CD4-positive, alpha-beta memory T cell (primary cell): ENCODE results near the gene PRC1. TPM values are rescaled to one million over a fixed set of nuclear protein-coding genes. Genes with fewer than 3 reads are reported as not detected.
A peak's percentile ranks its signal among the peaks of the same experiment; 100 is the strongest.

ENCODE experiments used
- CTCF ChIA-PET: fragments of 350-600 bp; sonication (Branson Sonifier 250); formaldehyde crosslinking; loops from one replicate; lab custom pipeline; 2021; ENCODE audit warnings: inconsistent platforms; ENCODE audit not compliant: partially characterized antibody; lab: Charles Lee
- POLR2A ChIA-PET: fragments of 350-600 bp; sonication (Branson Sonifier 250); formaldehyde crosslinking; loops from one replicate; lab custom pipeline; 2021; ENCODE audit not compliant: partially characterized antibody; lab: Charles Lee
- DNase-seq, 5 donors: peaks; one replicate each; pipeline versions ENCODE4 v3.0.0 to v3.0.0-alpha.2; 2020 to 2022; ENCODE audit warnings: mixed read lengths in 1 of 5
- H3K27ac ChIP-seq: one replicate; pipeline ENCODE4 v1.7.0; 2013; ENCODE audit warnings: low read depth, low read length
- H3K27me3 ChIP-seq: 2 replicates; pipeline ENCODE4 v1.7.0; 2013; ENCODE audit warnings: mild to moderate bottlenecking, low read length, moderate library complexity; ENCODE audit not compliant: insufficient read depth
- H3K36me3 ChIP-seq: 2 replicates; pipeline ENCODE4 v1.7.0; 2013; ENCODE audit warnings: mild to moderate bottlenecking, low read length, moderate library complexity; ENCODE audit not compliant: insufficient read depth
- H3K4me1 ChIP-seq: 2 replicates; pipeline ENCODE4 v1.7.0; 2013; ENCODE audit warnings: mild to moderate bottlenecking, low read length, moderate library complexity; ENCODE audit not compliant: insufficient read depth
- H3K4me3 ChIP-seq, 2 donors: one replicate each; pipeline ENCODE4 v1.7.0; 2013; ENCODE audit warnings: low read length in 2 of 2, mild to moderate bottlenecking in 1 of 2
- H3K9me3 ChIP-seq, 2 donors: one replicate each; pipeline ENCODE4 v1.7.0; 2013; ENCODE audit warnings: low read length in 2 of 2, control low read depth in 1 of 2; ENCODE audit not compliant: control insufficient read depth in 1 of 2
- H3K27ac Mint-ChIP-seq, 7 donors: one replicate each; pipeline ENCODE4 v1.8.0; 2020 to 2021; ENCODE audit warnings: mixed read lengths in 7 of 7, mild to moderate bottlenecking in 6 of 7, inconsistent platforms in 3 of 7, moderate library complexity in 3 of 7
- H3K27me3 Mint-ChIP-seq, 2 donors: one replicate each; pipeline ENCODE4 v1.8.0; 2020 to 2021; ENCODE audit warnings: mixed read lengths in 2 of 2
- H3K36me3 Mint-ChIP-seq, 2 donors: one replicate each; pipeline ENCODE4 v1.8.0; 2020 to 2021; ENCODE audit warnings: mixed read lengths in 2 of 2, inconsistent platforms in 1 of 2, mild to moderate bottlenecking in 1 of 2
- H3K4me1 Mint-ChIP-seq, 4 donors: one replicate each; pipeline ENCODE4 v1.8.0; 2020 to 2021; ENCODE audit warnings: mixed read lengths in 4 of 4, mild to moderate bottlenecking in 1 of 4
- H3K4me3 Mint-ChIP-seq, 8 donors: one replicate each; pipeline ENCODE4 v1.8.0; 2020 to 2021; ENCODE audit warnings: mixed read lengths in 8 of 8, mild to moderate bottlenecking in 7 of 8, moderate library complexity in 6 of 8, inconsistent platforms in 3 of 8
- H3K9me3 Mint-ChIP-seq, 8 donors: one replicate each; pipeline ENCODE4 v1.8.0; 2020 to 2021; ENCODE audit warnings: mixed read lengths in 8 of 8, mild to moderate bottlenecking in 5 of 8, inconsistent platforms in 3 of 8, moderate library complexity in 1 of 8
- intact Hi-C: fragments of 100-400 bp; cut with micrococcal nuclease; formaldehyde crosslinking; loops from one replicate; pipeline ENCODE4 v1.15.1; 2023
- polyA plus RNA-seq, 2 donors: library from polyadenylated mRNA; unstranded; fragments of 300-500 nt; fragmentation: Illumina TruSeq; gene quantifications; one replicate each; pipeline ENCODE4 v1.2.3, GENCODE V29; 2021
- total RNA-seq, 2 experiments: library from RNA; stranded (reverse); gene quantifications; one replicate each; pipeline ENCODE4 v1.2.3, GENCODE V29; 2021

PRC1 gene
- total and polyA plus RNA-seq, 4 experiments from 2014 or later: 2.3 to 8.6 (median 5.2) TPM

- no peaks in the 10 kb centered on the region for H3K9me3 ChIP-seq
- H3K4me1 ChIP-seq: peaks cover 22% of the 10 kb centered on the region
- H3K36me3 Mint-ChIP-seq: peaks cover 0 to 11% of the 10 kb centered on the region in 2 donors
- ChIA-PET POLR2A (interaction anchor here (1.2 kb wide), 1 partner anchor 59 kb away, joined by 5 read pairs; no protein-coding TSS in a partner anchor), CTCF (no interaction called here)
- no peak overlapping the region for H3K27ac ChIP-seq
- peaks cover 20 to 48% (median 36%) of the 10 kb centered on the region in 4 donors for H3K4me1 Mint-ChIP-seq
- H3K27me3 Mint-ChIP-seq: no peaks in the 10 kb centered on the region
- peak overlapping the region in 1 of 8 donors; percentile 52 for H3K4me3 Mint-ChIP-seq
- intact Hi-C loops: no loop called here
- DNase-seq: no peak
- peaks cover 0 to 3% (median 0%) of the 10 kb centered on the region in 8 donors for H3K9me3 Mint-ChIP-seq
- H3K27me3 ChIP-seq: no peaks in the 10 kb centered on the region
- no peak overlapping the region for H3K27ac Mint-ChIP-seq
- H3K4me3 ChIP-seq: no peak overlapping the region
- H3K36me3 ChIP-seq: no peaks in the 10 kb centered on the region
Measured at GRCh38 chr15:90990446-90990845, 3.9 kb downstream of the PRC1 start.

- H3K27ac Mint-ChIP-seq: peak overlapping the region in 2 of 7 donors; percentile 18 to 67
- H3K36me3 Mint-ChIP-seq: peaks cover 0 to 4% of the 10 kb centered on the region in 2 donors
- Histone ChIP-seq H3K27me3 (no peaks in the 10 kb centered on the region), H3K36me3 (no peaks in the 10 kb centered on the region), H3K27ac (no peak overlapping the region), H3K4me1 (peaks cover 17% of the 10 kb centered on the region), H3K9me3 (no peaks in the 10 kb centered on the region), H3K4me3 (no peak overlapping the region)
- H3K27me3 Mint-ChIP-seq: no peaks in the 10 kb centered on the region
- peaks cover 0 to under 1% (median 0%) of the 10 kb centered on the region in 8 donors for H3K9me3 Mint-ChIP-seq
- no peak for DNase-seq
- intact Hi-C loops: no loop called here
- peaks cover 15 to 37% (median 26%) of the 10 kb centered on the region in 4 donors for H3K4me1 Mint-ChIP-seq
- CTCF ChIA-PET: interaction anchor here (0.6 to 1.0 kb wide), 2 partner anchors 13 to 30 kb away, joined by 3 read pairs; no protein-coding TSS in a partner anchor
- H3K4me3 Mint-ChIP-seq: peak overlapping the region; percentile 28 to 49 (median 38)
- POLR2A ChIA-PET: interaction anchor here (1.2 kb wide), 2 partner anchors 54 to 58 kb away, joined by 3 to 5 read pairs; partner anchors contain the start of gene UNC45A
Measured at GRCh38 chr15:90989040-90989768, 5.1 kb downstream of the PRC1 start.

- POLR2A ChIA-PET: interaction anchor here (1.2 to 1.4 kb wide), 2 partner anchors 8 to 54 kb away, joined by 3 read pairs; partner anchors contain the start of gene UNC45A
- CTCF ChIA-PET: interaction anchor here (1.0 to 3.4 kb wide), 2 partner anchors 29 to 32 kb away, joined by 3 to 16 read pairs; no protein-coding TSS in a partner anchor
Measured at GRCh38 chr15:90988296-90988695, 6.0 kb downstream of the PRC1 start.

GRCh38 chr15:90987561-90988141 is 6.7 kb downstream of the PRC1 start:
- POLR2A ChIA-PET: interaction anchor here (1.4 kb wide), 1 partner anchor 9 kb away, joined by 3 read pairs; no protein-coding TSS in a partner anchor
- H3K4me1 Mint-ChIP-seq: peaks cover 15 to 34% (median 25%) of the 10 kb centered on the region in 4 donors

More at GRCh38 chr15:90988296-90988695, 6.0 kb downstream of the PRC1 start:
- no peak overlapping the region for H3K4me3 ChIP-seq
- peak overlapping the region in 7 of 8 donors; percentile 28 to 49 (median 36) for H3K4me3 Mint-ChIP-seq
- intact Hi-C loops: no loop called here
- no peaks in the 10 kb centered on the region for H3K36me3 ChIP-seq
- H3K9me3 ChIP-seq: no peaks in the 10 kb centered on the region
- peaks cover 15 to 35% (median 24%) of the 10 kb centered on the region in 4 donors for H3K4me1 Mint-ChIP-seq
- no peak for DNase-seq
- no peak overlapping the region for H3K27ac ChIP-seq
- H3K36me3 Mint-ChIP-seq: no peaks in the 10 kb centered on the region
- H3K9me3 Mint-ChIP-seq: no peaks in the 10 kb centered on the region
- H3K27me3 Mint-ChIP-seq: no peaks in the 10 kb centered on the region
- peak overlapping the region in 4 of 7 donors; percentile 18 to 67 (median 57) for H3K27ac Mint-ChIP-seq
- no peaks in the 10 kb centered on the region for H3K27me3 ChIP-seq
- H3K4me1 ChIP-seq: peaks cover 17% of the 10 kb centered on the region

GRCh38 chr15:90986790-90987507 is 7.4 kb downstream of the PRC1 start:
- H3K36me3 Mint-ChIP-seq: peaks cover 0 to 2% of the 10 kb centered on the region in 2 donors
- CTCF ChIA-PET: interaction anchor here (0.9 to 3.4 kb wide), 5 partner anchors 16 to 101 kb away, joined by 3 to 16 read pairs (median 4); partner anchors contain the start of gene RCCD1
- H3K4me3 ChIP-seq: no peak overlapping the region

More at GRCh38 chr15:90987561-90988141, 6.7 kb downstream of the PRC1 start:
- no peaks in the 10 kb centered on the region for H3K9me3 Mint-ChIP-seq
- H3K9me3 ChIP-seq: no peaks in the 10 kb centered on the region
- H3K27ac ChIP-seq: no peak overlapping the region
- H3K4me3 Mint-ChIP-seq: peak overlapping the region in 2 of 8 donors; percentile 6 to 17
- H3K4me3 ChIP-seq: no peak overlapping the region
- CTCF ChIA-PET: interaction anchor here (1.0 to 3.4 kb wide), 5 partner anchors 17 to 102 kb away, joined by 3 to 16 read pairs (median 4); partner anchors contain the start of gene RCCD1
- H3K36me3 Mint-ChIP-seq: no peaks in the 10 kb centered on the region
- no peaks in the 10 kb centered on the region for H3K27me3 ChIP-seq
- DNase-seq: no peak
- no peaks in the 10 kb centered on the region for H3K27me3 Mint-ChIP-seq
- intact Hi-C loops: no loop called here
- H3K4me1 ChIP-seq: peaks cover 17% of the 10 kb centered on the region
- peak overlapping the region in 3 of 7 donors; percentile 14 to 70 (median 19) for H3K27ac Mint-ChIP-seq
- no peaks in the 10 kb centered on the region for H3K36me3 ChIP-seq

GRCh38 chr15:90982135-90982534 is 12.2 kb downstream of the PRC1 start:
- DNase-seq: no peak
- no peak overlapping the region for H3K4me3 Mint-ChIP-seq
- H3K27ac Mint-ChIP-seq: peak overlapping the region in 1 of 7 donors; percentile 29
- peaks cover 5% of the 10 kb centered on the region for H3K36me3 ChIP-seq
- POLR2A ChIA-PET: no interaction called here
- peaks cover 0 to 8% of the 10 kb centered on the region in 2 donors for H3K36me3 Mint-ChIP-seq
- peaks cover 1 to 15% (median 8%) of the 10 kb centered on the region in 4 donors for H3K4me1 Mint-ChIP-seq
- no peaks in the 10 kb centered on the region for H3K9me3 Mint-ChIP-seq
- H3K27ac ChIP-seq: no peak overlapping the region
- H3K4me3 ChIP-seq: no peak overlapping the region
- H3K27me3 ChIP-seq: no peaks in the 10 kb centered on the region
- intact Hi-C loops: no loop called here
- H3K27me3 Mint-ChIP-seq: no peaks in the 10 kb centered on the region
- no peaks in the 10 kb centered on the region for H3K9me3 ChIP-seq
- CTCF ChIA-PET: interaction anchor here (1.5 kb wide), 1 partner anchor 26 kb away, joined by 3 read pairs; no protein-coding TSS in a partner anchor
- H3K4me1 ChIP-seq: no peaks in the 10 kb centered on the region

More at GRCh38 chr15:90986790-90987507, 7.4 kb downstream of the PRC1 start:
- Mint-ChIP-seq H3K4me3 (peak overlapping the region in 1 of 8 donors; percentile 36), H3K4me1 (peaks cover 15 to 34% (median 25%) of the 10 kb centered on the region in 4 donors), H3K27me3 (no peaks in the 10 kb centered on the region), H3K9me3 (no peaks in the 10 kb centered on the region), H3K27ac (peak overlapping the region in 2 of 7 donors; percentile 13 to 50)
- intact Hi-C loops: no loop called here
- Histone ChIP-seq H3K9me3 (no peaks in the 10 kb centered on the region), H3K36me3 (no peaks in the 10 kb centered on the region), H3K27me3 (no peaks in the 10 kb centered on the region), H3K4me1 (peaks cover 17% of the 10 kb centered on the region), H3K27ac (no peak overlapping the region)
- POLR2A ChIA-PET: interaction anchor here (1.4 kb wide), 1 partner anchor 10 kb away, joined by 3 read pairs; no protein-coding TSS in a partner anchor
- DNase-seq: no peak
